ENCODE data around the gene PSMD6. TPM values are rescaled to one million over a fixed set of nuclear protein-coding genes. Genes with fewer than 3 reads are reported as not detected.

The PSMD6 gene
- total and polyA plus RNA-seq, 4 donors: 59.1 to 78.9 (median 66.0) TPM

- Histone ChIP-seq H3K4me1 (ENCODE audit: control insufficient read depth in 5 of 5, insufficient read depth in 5 of 5, low read length in 5 of 5) (peaks cover 14 to 60% (median 39%) of the 10 kb centered on the region in 5 donors), H3K27me3 (ENCODE audit: control insufficient read depth in 3 of 3, insufficient read depth in 3 of 3, low read length in 2 of 3) (no peaks in the 10 kb centered on the region), H3K9me3 (ENCODE audit: control insufficient read depth in 4 of 4, insufficient read depth in 3 of 4, low read length in 3 of 4) (no peaks in the 10 kb centered on the region), H3K27ac (ENCODE audit: low read depth in 1 of 2, low read length in 1 of 2) (no peak overlapping the region), H3K4me3 (no peak overlapping the region), H3K9ac (ENCODE audit: insufficient read depth in 1 of 2, low read length in 2 of 2) (no peak overlapping the region), H3K36me3 (ENCODE audit: control insufficient read depth in 4 of 4, insufficient read depth in 4 of 4, low read length in 4 of 4) (peaks cover 0 to 3% (median 0%) of the 10 kb centered on the region in 4 donors)
- 73 to 86% methylated on average over 2 of the region's 2 CpGs for WGBS, 2 donors
- ATAC-seq (ENCODE audit: insufficient read depth, low FRiP score) (no peak), DNase-seq (no peak)
- TF ChIP-seq, protein P1, sequence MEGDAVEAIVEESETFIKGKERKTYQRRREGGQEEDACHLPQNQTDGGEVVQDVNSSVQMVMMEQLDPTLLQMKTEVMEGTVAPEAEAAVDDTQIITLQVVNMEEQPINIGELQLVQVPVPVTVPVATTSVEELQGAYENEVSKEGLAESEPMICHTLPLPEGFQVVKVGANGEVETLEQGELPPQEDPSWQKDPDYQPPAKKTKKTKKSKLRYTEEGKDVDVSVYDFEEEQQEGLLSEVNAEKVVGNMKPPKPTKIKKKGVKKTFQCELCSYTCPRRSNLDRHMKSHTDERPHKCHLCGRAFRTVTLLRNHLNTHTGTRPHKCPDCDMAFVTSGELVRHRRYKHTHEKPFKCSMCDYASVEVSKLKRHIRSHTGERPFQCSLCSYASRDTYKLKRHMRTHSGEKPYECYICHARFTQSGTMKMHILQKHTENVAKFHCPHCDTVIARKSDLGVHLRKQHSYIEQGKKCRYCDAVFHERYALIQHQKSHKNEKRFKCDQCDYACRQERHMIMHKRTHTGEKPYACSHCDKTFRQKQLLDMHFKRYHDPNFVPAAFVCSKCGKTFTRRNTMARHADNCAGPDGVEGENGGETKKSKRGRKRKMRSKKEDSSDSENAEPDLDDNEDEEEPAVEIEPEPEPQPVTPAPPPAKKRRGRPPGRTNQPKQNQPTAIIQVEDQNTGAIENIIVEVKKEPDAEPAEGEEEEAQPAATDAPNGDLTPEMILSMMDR (IDR thresholded peaks at IDR 0.05; ENCODE audit: control extremely low read depth, extremely low read depth): no peak
These were observed 51.1 kb downstream of the PSMD6 start for GRCh38 chr3:63972196-63972595.

DNA sequence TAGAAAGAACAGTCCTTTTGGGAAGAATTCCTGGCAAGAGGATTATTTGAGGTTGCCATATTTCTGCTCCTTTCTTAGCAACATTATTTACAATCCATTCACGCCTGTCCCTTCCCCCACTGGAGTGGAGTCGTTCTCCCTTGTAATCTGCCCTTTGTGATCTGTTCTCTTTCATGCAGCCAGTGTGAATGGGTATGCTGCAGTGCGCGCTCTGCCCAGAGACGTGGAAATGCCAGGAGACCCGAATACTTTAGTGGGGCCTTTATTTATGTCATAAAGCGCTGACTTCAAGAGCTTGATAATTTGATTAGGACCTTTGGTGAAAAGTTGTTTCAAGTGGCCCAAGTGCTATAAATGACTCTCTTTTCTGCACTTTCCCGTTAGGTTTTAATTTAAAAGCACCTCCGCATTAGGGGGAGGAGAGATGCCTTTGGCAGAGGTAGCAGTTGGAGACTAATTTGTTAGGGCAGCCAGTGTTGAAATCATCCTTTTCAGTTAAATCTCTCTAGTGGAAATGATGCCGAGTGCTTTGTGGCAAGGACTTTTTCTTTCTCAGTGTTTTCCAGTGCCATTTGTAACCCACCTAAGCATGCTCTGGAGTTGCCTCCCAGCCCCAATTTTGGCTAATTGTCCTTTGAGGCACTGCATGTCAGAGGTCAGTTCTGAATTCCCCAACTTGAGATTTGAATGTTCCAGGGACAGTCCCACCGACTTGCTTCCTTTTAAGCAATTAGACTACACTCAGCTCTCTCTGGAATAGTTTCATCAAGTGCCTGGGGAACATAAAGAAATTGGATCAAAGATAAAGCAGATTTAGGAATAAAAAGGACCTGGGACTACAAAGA lies 52.4 kb downstream of the PSMD6 start:
- TF ChIP-seq, protein P1 (IDR thresholded peaks at IDR 0.05; ENCODE audit: control extremely low read depth, extremely low read depth): no peak
- Histone ChIP-seq H3K9me3 (ENCODE audit: control insufficient read depth in 4 of 4, insufficient read depth in 3 of 4, low read length in 3 of 4) (no peaks in the 10 kb centered on the region), H3K36me3 (ENCODE audit: control insufficient read depth in 4 of 4, insufficient read depth in 4 of 4, low read length in 4 of 4) (peaks cover 0 to 3% (median 0%) of the 10 kb centered on the region in 4 donors), H3K27ac (ENCODE audit: low read depth in 1 of 2, low read length in 1 of 2) (peak overlapping the region in 1 of 2 donors; percentile 67), H3K4me1 (ENCODE audit: control insufficient read depth in 5 of 5, insufficient read depth in 5 of 5, low read length in 5 of 5) (peaks cover 15 to 56% (median 45%) of the 10 kb centered on the region in 5 donors), H3K9ac (ENCODE audit: insufficient read depth in 1 of 2, low read length in 2 of 2) (no peak overlapping the region), H3K27me3 (ENCODE audit: control insufficient read depth in 3 of 3, insufficient read depth in 3 of 3, low read length in 2 of 3) (no peaks in the 10 kb centered on the region), H3K4me3 (no peak overlapping the region)
- peak; percentile 56 to 69 (median 67) for DNase-seq
- 43 to 52% methylated on average over 11 of the region's 11 CpGs for WGBS, 2 donors
- ATAC-seq (ENCODE audit: insufficient read depth, low FRiP score): no peak

DNA sequence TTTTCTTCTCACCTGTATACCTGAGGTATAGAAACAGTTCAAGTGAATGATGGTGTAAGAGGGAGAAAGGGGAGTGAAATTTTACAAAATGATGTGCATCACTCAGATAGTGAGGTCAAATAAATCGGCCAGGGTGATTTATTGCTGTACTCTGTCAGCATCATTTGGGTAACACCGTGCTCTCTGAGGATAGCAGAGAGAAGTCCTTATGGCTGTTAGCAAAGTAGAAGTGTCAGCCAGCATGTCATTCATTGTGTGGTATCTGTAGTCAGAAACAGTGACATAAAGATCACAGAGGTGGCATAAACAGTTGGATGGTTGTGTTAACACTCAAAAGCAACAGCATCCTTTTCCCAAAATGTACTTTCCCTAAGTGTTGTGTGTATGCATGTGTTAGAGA lies 53.4 kb downstream of the PSMD6 start:
- TF ChIP-seq, protein P1 (IDR thresholded peaks at IDR 0.05; ENCODE audit: control extremely low read depth, extremely low read depth): no peak
- Histone ChIP-seq H3K4me3 (no peak overlapping the region), H3K27me3 (ENCODE audit: control insufficient read depth in 3 of 3, insufficient read depth in 3 of 3, low read length in 2 of 3) (no peaks in the 10 kb centered on the region), H3K4me1 (ENCODE audit: control insufficient read depth in 5 of 5, insufficient read depth in 5 of 5, low read length in 5 of 5) (peaks cover 14 to 53% (median 44%) of the 10 kb centered on the region in 5 donors), H3K36me3 (ENCODE audit: control insufficient read depth in 4 of 4, insufficient read depth in 4 of 4, low read length in 4 of 4) (peaks cover 0 to 3% (median 0%) of the 10 kb centered on the region in 4 donors), H3K9ac (ENCODE audit: insufficient read depth in 1 of 2, low read length in 2 of 2) (peak overlapping the region in 1 of 2 donors; percentile 26), H3K27ac (ENCODE audit: low read depth in 1 of 2, low read length in 1 of 2) (no peak overlapping the region), H3K9me3 (ENCODE audit: control insufficient read depth in 4 of 4, insufficient read depth in 3 of 4, low read length in 3 of 4) (no peaks in the 10 kb centered on the region)
- no peak for ATAC-seq (ENCODE audit: insufficient read depth, low FRiP score)
- DNase-seq: no peak
- 16 to 35% methylated on average over 2 of the region's 2 CpGs for WGBS, 2 donors

All from lung (tissue), 12 donors.